DOHH2 (cell line): Measurements from ENCODE around the gene CCL23.

ENCODE experiments used
- EZH2phosphoT487 ChIP-seq: fragments of 200-600 bp; sonication (generic); IDR thresholded peaks from 2 replicates; pipeline ENCODE4 v1.6.1; 2017; ENCODE audit warnings: borderline replicate concordance, mild to moderate bottlenecking, antibody characterized with exemption, low read length, moderate library complexity, mixed read lengths
- TF ChIP-seq, protein P1 (sequence below): fragments of 200-600 bp; sonication (generic); IDR thresholded peaks from one replicate; pipeline ENCODE4 v1.5.1; 2014; ENCODE audit warnings: antibody characterized with exemption, mild to moderate bottlenecking, low read depth, low read length; ENCODE audit not compliant: poor library complexity, severe bottlenecking

DNA sequence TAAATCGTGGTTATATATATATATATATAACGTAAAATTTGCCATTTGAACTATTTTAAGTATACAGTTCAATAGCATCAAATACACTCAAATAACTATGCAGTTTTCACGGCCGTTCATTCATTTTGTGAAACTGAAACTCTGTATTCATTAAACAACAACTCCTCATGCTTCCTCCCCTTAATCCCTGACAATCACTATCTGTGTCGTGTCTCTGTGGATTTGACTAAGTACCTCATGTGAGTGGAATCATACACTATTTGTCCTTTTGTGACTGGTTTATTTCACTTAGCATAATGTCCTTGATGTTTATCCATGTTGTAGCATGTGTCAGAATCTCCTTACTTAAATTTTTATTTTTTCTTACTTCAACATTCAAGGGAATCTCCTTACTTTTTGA is 2.8 kb downstream of the CCL23 start:
- TF ChIP-seq, protein P1, sequence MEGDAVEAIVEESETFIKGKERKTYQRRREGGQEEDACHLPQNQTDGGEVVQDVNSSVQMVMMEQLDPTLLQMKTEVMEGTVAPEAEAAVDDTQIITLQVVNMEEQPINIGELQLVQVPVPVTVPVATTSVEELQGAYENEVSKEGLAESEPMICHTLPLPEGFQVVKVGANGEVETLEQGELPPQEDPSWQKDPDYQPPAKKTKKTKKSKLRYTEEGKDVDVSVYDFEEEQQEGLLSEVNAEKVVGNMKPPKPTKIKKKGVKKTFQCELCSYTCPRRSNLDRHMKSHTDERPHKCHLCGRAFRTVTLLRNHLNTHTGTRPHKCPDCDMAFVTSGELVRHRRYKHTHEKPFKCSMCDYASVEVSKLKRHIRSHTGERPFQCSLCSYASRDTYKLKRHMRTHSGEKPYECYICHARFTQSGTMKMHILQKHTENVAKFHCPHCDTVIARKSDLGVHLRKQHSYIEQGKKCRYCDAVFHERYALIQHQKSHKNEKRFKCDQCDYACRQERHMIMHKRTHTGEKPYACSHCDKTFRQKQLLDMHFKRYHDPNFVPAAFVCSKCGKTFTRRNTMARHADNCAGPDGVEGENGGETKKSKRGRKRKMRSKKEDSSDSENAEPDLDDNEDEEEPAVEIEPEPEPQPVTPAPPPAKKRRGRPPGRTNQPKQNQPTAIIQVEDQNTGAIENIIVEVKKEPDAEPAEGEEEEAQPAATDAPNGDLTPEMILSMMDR: no peak
- no peak for TF ChIP-seq EZH2phosphoT487
